NCI-H69 (cell line): ENCODE measurements around the gene IL6ST.

Experiments used
- DNase-seq: peaks from one replicate; lab custom pipeline; 2025; lab: John Stamatoyannopoulos, UW

Gene IL6ST

GRCh38 chr5:55895346-55895745 lies 99.4 kb downstream of the IL6ST start:
- no peak for DNase-seq

GRCh38 chr5:55894135-55894534 lies 100.6 kb downstream of the IL6ST start:
- DNase-seq, result no peak

- DNase-seq, result no peak
These were observed 102.3 kb downstream of the IL6ST start for GRCh38 chr5:55892479-55892878.

GRCh38 chr5:55888205-55888604 lies 106.6 kb downstream of the IL6ST start:
- DNase-seq, result no peak

GRCh38 chr5:55885359-55885758 lies 109.4 kb downstream of the IL6ST start:
- no peak for DNase-seq
